Stimulated activated CD8-positive, alpha-beta memory T cell treated with anti-CD3 and anti-CD28 coated beads, Interleukin-15, amount 100 ng/mL, for 24 hours (primary cell): ENCODE data around the gene PSTPIP2.
"Not testable (repeated sequence)": the region's sequence is repeated elsewhere in the genome, so short reads cannot be mapped to it uniquely, and the experiment has no call there.

Experiments
- DNase-seq: peaks from one replicate; pipeline ENCODE4 v3.0.0-alpha.2; 2020; ENCODE audit warnings: low read depth

Gene PSTPIP2

DNA sequence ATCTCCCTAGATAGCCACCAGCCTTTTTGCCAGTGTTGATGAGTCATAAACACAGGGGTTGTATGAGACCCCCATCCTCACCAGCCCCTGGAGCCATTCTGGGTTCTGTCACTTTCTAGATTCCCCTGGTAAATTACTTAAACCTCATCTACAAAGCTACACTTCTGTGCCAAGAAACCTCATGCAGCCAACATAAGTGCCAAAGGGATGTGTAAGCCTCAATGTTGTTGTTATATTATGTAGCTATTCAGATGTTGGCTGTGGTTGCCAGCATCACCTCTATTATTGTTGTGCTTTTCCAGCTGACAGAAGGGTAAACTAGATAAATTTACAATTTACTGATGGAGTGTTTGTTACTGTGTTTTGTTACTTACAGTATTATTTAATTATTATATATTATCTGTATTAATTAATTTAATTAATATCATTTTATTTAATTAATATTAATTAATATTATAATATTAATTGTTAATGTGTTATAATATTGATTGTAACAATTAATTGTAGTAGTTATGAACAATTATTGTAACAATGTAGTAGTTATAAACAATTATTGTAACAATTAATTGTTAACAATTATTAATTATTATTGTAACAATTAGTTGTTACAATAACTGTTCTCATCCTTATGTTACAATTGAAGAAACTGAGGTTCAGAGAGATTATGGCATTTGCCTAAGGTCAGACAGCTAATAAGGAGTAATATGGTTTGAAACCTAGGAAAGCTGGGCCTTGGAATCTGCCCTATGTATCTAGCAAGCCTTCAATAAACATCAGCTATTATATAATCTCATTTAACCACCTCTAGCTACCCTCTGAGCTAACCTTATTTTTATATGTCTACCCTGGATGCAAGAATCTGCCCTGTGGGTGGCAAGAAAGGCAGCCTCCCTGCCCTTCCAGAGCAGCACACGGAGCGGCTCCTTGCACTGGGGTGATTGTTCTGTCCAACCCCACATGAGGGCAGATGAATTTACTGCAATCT is 36.1 kb downstream of the PSTPIP2 start:
- no peak for DNase-seq

DNA sequence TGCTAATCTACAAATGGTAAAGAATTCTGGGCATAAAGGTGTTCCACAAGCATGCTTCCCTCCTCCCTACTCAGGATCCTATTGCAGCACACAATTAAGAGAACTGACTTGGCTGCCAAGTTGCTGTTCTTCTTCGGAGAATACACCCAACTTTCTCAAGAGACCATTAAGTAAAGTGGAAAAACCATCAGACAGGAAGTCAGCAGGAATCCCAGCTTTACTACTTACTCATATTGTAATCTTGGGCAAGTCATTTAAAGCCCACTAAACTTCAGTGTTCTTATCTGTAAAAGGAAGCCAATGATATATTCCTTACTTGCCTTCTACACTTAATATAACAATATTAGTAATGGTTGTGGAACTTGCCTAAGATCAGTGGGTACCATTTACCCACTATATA is 37.8 kb downstream of the PSTPIP2 start:
- DNase-seq = no peak

GRCh38 chr18:46031741-46032140 is 40.3 kb downstream of the PSTPIP2 start:
- no peak for DNase-seq

DNA sequence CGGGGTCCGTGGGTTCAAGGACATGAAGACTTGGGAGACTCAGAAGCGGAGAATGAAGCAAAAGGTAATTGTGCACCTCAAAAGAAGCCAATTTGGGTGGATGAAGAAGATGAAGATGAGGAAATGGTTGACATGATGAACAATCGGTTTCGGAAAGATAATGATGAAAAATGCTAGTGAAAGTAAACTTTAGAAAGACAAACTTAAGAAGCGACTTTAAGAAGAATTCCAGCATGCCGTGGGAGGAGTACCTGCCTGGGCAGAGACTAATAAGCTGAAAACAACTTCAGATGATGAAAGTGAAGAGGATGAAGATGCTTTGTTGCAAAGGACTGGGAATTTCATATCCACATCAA is 43.5 kb downstream of the PSTPIP2 start:
- no peak for DNase-seq

DNA sequence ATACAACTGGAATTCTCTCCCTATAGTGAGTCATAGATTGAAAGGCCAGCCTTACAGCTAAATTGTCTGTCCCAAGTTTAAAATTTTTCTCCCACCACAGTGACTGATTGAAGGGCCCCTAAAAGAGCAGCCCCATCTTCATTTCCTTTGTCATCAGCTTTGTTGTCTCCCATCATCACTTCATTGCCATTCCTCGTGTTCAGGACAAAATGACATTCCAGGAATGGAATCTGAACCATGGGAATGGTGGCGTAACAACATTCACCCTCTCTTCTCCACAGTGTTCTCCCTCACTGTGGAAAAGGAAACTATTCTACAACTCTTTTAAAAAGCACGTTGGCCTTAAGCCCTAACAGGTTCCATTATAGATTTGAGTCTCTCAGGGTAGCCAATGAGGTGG is 52.1 kb downstream of the PSTPIP2 start:
- no peak for DNase-seq

- DNase-seq = no peak
Observed at GRCh38 chr18:46013484-46014189, 58.4 kb downstream of the PSTPIP2 start.

DNA sequence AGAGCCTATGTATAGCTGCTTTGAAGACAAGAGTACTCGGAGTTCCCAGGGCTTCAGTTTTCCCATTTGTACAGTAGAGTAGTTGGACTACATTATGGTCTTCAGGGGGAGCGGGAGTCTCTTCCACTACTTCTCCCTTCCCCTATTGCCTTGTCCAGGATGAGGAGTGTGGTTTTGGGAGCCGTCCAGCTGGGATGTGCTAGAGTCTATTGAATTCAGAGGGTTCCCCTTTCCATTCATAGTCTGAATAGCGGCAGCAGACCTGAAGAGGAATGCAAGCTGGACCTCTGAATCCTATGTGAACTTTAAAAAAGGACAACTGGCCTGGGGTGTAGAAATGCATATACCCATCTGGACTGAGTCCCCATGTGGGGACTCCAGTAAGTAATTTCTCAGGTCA is 61.4 kb downstream of the PSTPIP2 start:
- DNase-seq = no peak

DNA sequence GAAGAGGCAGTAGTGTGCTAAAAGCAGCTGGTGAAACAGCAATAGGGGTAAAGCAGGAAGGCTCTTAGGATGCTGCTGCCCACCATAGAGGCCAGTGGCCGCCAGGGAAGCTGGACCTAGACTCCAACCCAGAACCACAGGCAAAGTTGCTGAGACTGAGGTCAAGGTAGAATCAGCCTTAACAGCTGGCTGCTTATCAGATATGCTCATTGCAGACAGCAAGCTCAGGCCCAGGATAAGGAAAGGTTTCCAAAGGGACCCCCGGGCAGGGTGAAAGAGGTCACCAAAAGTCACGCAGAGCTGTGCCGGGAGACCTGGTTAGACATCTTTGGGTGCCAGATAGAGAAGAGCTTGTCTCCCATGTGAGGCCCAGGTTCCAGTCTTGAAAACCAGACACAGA is 62.0 kb downstream of the PSTPIP2 start:
- DNase-seq = no peak

- DNase-seq = no peak
Observed at GRCh38 chr18:46009125-46009840, 62.8 kb downstream of the PSTPIP2 start.

DNA sequence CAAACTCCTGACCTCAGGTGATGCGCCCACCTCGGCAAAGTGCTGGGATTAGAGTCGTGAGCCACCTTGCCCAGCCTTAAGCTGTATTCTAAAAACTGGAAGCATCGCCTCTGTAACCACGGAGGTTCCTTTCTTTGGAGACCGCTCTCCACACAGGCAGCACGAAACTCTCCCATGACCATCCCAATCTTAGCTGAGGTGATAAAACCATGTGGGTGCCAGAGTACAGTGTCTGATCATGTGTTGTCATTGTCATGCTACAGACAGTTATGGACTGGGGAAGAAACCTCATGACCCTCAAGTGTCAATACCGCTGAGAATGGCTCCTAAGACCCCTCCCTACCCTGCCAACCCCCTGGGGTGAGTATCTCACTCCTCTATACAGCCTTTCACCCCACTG is 63.5 kb downstream of the PSTPIP2 start:
- no peak for DNase-seq

- no peak for DNase-seq
Observed at GRCh38 chr18:46007165-46007564, 64.9 kb downstream of the PSTPIP2 start.

GRCh38 chr18:46002934-46003333 is 69.1 kb downstream of the PSTPIP2 start:
- no peak for DNase-seq

DNA sequence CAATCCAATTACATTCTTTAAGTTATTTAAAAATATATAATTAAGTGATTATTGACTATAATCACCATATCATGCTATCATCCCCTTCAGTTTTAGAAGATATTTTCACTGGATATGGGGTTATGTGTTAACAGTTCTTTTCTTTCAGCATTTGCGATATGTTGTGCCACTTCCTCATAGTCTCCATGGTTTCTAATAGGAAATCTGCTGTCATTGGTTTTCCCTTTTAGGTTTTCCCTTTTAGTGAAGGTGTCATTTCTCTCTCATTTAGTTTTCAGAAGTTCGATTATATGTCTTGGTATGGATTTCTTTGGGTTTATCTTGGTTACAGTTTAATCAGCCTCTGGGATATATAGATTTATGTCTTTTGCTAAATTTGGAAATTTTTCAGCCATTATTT is 70.2 kb downstream of the PSTPIP2 start:
- DNase-seq = no peak

GRCh38 chr18:46001074-46001473 is 71.0 kb downstream of the PSTPIP2 start:
- DNase-seq = no peak

GRCh38 chr18:45999536-45999935 is 72.5 kb downstream of the PSTPIP2 start:
- no peak for DNase-seq

GRCh38 chr18:45998244-45998643 is 73.8 kb downstream of the PSTPIP2 start:
- DNase-seq = no peak

- no peak for DNase-seq
Observed at GRCh38 chr18:45997700-45998151, 74.3 kb downstream of the PSTPIP2 start.

DNA sequence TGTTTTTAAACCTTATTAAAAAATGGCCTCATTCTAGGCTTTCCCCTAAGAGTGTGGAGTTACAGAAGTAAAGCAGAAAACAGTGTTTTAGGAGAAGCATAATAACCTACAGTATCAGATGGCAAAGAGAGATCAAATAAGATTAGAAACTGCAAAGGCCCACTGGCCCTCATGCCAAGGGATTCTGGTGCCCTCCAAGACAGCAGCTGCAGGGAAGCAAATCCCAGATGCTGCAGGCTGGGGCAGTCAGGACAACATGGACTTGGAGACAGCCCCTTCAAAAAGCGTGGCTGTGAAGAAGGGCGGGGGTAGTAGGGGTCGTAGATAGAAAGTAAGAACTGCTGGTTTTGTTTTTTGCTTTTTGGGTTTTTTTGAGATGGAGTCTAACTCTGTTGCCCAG is 76.6 kb downstream of the PSTPIP2 start:
- DNase-seq = no peak

DNA sequence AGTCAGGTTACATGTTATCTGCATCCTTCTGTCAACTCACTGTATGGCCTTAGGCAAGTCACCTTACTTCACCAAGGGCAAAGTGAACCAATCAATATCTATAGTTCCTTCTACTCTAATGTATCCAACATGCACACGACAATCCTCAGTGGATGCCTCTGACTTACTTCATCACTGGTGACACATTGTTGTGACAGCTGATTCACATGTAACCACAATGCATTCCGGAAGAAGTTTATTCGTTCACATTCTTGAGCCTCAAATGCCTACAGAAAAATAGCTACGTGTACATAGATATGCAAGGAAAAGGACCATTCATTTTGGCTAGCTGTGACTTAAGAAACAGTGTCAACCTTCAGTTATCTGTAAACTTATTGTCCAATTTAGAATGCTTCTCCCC is 78.6 kb downstream of the PSTPIP2 start:
- no peak for DNase-seq

DNA sequence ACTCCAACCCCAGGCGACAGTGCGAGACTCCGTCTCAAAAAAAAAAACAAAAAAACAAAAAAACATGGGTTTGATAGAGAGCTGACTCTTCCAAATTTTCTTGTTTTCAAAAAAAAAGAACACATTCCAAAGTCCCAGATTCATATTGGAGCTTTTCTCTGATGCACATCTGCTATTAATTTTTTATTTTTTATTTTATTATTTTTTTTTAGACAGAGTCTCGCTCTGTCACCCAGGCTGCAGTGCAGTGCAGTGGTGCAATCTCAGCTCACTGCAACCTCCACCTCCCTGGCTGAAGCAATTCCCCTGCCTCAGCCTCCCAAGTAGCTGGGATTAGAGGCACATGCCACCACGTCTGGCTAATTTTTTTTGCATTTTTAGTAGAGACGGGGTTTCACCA is 79.5 kb downstream of the PSTPIP2 start:
- not testable (repeated sequence) for DNase-seq

DNA sequence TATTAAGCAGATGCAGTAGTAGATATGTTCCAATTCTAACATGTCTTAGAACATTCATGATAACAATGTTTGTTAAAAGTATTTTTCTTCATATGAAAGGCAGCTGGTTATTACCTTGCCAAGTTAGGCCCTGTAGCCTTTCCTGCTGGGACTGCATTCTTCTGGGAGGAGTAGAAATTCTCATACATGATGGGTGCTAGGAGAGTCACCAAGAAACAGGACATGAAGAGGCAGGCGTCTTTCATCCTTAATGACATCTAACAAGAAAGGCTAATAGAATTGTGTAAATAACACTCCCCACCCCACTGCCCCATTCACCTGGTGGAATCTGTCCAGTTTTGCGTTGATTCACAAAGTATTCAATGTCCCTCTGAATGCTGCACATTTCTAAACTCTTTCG is 80.3 kb downstream of the PSTPIP2 start:
- no peak for DNase-seq

DNA sequence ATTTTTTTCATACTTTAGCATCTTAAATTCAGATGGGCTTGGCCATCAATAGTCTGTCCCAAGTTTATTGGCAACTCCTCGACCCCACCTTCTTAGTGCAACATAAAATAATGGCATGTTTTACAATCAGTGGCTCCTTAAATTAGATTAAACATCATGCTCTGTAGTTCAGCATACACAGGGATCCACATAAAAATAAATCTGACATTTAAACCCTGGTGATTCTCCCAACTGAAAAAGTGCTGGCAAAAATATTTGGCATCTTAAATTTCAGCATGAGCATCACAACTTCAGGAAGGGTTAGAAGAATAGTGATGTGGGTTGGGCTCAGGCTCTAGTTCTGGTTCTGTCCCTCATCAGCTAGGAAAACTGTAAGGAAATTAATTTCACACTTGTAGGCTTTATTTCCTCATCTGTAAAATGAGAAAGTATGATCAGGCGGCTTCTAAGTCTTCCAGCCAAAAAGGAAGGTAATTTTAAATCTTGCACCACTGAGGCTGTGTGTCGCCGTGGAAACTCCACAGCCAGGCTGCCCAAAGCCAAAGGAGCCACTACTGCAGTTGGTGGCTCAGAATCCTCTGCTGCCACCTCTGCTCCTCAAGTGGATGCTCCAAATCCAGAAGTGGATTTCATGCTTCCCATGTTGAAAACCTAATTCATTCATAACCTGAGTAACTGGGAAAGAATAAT is 87.4 kb downstream of the PSTPIP2 start:
- no peak for DNase-seq
